Liver (tissue), 3 donors: ENCODE measurements around the gene WNT4.

Experiments used
- EGR1 ChIP-seq, 2 donors: IDR thresholded peaks; 2 replicates each; pipeline ENCODE4 v1.6.1; 2016 to 2018; ENCODE audit warnings: antibody characterized with exemption in 2 of 2, low read depth in 2 of 2
- TAF1 ChIP-seq: conservative IDR thresholded peaks from 2 replicates; pipeline ENCODE4 v1.6.1; 2016; ENCODE audit warnings: antibody characterized with exemption, mild to moderate bottlenecking
- YY1 ChIP-seq: IDR thresholded peaks from 2 replicates; pipeline ENCODE4 v1.6.1; 2016; ENCODE audit warnings: antibody characterized with exemption, mild to moderate bottlenecking
- TF ChIP-seq, protein P1 (sequence below): fragments of 150-350 bp; IDR thresholded peaks from 2 replicates; pipeline ENCODE4 v1.5.1; 2017; ENCODE audit warnings: improper control_type of control experiment, low read depth, low read length; ENCODE audit not compliant: missing input control
- donor health status: healthy.
- donor health status: healthy.

- TF ChIP-seq YY1 (no peak), EGR1 (IDR thresholded peaks at IDR 0.05; ENCODE audit: low read depth in 2 of 2) (no peak), TAF1 (no peak)
- TF ChIP-seq, protein P1, sequence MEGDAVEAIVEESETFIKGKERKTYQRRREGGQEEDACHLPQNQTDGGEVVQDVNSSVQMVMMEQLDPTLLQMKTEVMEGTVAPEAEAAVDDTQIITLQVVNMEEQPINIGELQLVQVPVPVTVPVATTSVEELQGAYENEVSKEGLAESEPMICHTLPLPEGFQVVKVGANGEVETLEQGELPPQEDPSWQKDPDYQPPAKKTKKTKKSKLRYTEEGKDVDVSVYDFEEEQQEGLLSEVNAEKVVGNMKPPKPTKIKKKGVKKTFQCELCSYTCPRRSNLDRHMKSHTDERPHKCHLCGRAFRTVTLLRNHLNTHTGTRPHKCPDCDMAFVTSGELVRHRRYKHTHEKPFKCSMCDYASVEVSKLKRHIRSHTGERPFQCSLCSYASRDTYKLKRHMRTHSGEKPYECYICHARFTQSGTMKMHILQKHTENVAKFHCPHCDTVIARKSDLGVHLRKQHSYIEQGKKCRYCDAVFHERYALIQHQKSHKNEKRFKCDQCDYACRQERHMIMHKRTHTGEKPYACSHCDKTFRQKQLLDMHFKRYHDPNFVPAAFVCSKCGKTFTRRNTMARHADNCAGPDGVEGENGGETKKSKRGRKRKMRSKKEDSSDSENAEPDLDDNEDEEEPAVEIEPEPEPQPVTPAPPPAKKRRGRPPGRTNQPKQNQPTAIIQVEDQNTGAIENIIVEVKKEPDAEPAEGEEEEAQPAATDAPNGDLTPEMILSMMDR, result no peak
These were observed 407 bp downstream of the WNT4 start for GRCh38 chr1:22142315-22143064.
